Astrocyte (in vitro differentiated cells and primary cell): ENCODE results near the gene INSRR. TPM values are rescaled to one million over a fixed set of nuclear protein-coding genes. Genes with fewer than 3 reads are reported as not detected.
A peak's percentile ranks its signal among the peaks of the same experiment; 100 is the strongest.

Source experiments
- DNase-seq: peaks from one replicate; pipeline ENCODE4 v3.0.0-alpha.2; 2010; ENCODE audit warnings: low read depth
- FAIRE-seq: peaks from 2 replicates; lab custom pipeline; 2011; peaks lifted over from hg19 to GRCh38; lab: Jason Lieb, UNC
- H2AFZ ChIP-seq: 2 replicates; pipeline ENCODE4 v1.6.0; 2012; ENCODE audit warnings: low read depth, low read length, inconsistent platforms
- H3K27ac ChIP-seq: 2 replicates; pipeline ENCODE4 v1.5.1; 2011; ENCODE audit warnings: low read depth, low read length, inconsistent platforms
- H3K27me3 ChIP-seq: 2 replicates; pipeline ENCODE4 v1.6.0; 2011; ENCODE audit warnings: low read length, inconsistent platforms; ENCODE audit not compliant: insufficient read depth
- H3K36me3 ChIP-seq: 2 replicates; pipeline ENCODE4 v1.5.1; 2011; ENCODE audit warnings: low read length, inconsistent platforms; ENCODE audit not compliant: insufficient read depth
- H3K4me1 ChIP-seq: 2 replicates; pipeline ENCODE4 v1.5.1; 2011; ENCODE audit warnings: low read length, inconsistent platforms; ENCODE audit not compliant: insufficient read depth
- H3K4me2 ChIP-seq: 2 replicates; pipeline ENCODE4 v1.6.0; 2012; ENCODE audit warnings: low read length, inconsistent platforms
- H3K4me3 ChIP-seq: 2 replicates; pipeline ENCODE4 v1.5.1; 2011; ENCODE audit warnings: low read depth, mild to moderate bottlenecking, low read length, inconsistent platforms; ENCODE audit not compliant: insufficient read depth
- H3K79me2 ChIP-seq: 2 replicates; pipeline ENCODE4 v1.6.0; 2012; ENCODE audit warnings: mild to moderate bottlenecking, low read length, inconsistent platforms; ENCODE audit not compliant: insufficient read depth
- H3K9ac ChIP-seq: 2 replicates; pipeline ENCODE4 v1.6.0; 2012; ENCODE audit warnings: mild to moderate bottlenecking, low read length, inconsistent platforms
- H3K9me3 ChIP-seq: 2 replicates; pipeline ENCODE4 v1.5.1; 2012; ENCODE audit warnings: low read depth, mild to moderate bottlenecking, low read length, inconsistent platforms; ENCODE audit not compliant: insufficient read depth
- H4K20me1 ChIP-seq: 2 replicates; pipeline ENCODE4 v1.6.0; 2012; ENCODE audit warnings: low read length, inconsistent platforms; ENCODE audit not compliant: insufficient read depth
- H3K27ac Mint-ChIP-seq: one replicate; pipeline ENCODE4 v1.8.0; 2021; ENCODE audit warnings: mild to moderate bottlenecking, mixed read lengths; ENCODE audit not compliant: unreplicated experiment
- H3K27me3 Mint-ChIP-seq: one replicate; pipeline ENCODE4 v1.8.0; 2021; ENCODE audit warnings: low read depth, mixed read lengths; ENCODE audit not compliant: unreplicated experiment
- H3K36me3 Mint-ChIP-seq: one replicate; pipeline ENCODE4 v1.8.0; 2021; ENCODE audit warnings: low read depth, mixed read lengths; ENCODE audit not compliant: unreplicated experiment
- H3K4me1 Mint-ChIP-seq: one replicate; pipeline ENCODE4 v1.8.0; 2021; ENCODE audit warnings: low read depth, mixed read lengths; ENCODE audit not compliant: unreplicated experiment
- H3K4me3 Mint-ChIP-seq: one replicate; pipeline ENCODE4 v1.8.0; 2021; ENCODE audit warnings: mild to moderate bottlenecking, moderate library complexity, mixed read lengths; ENCODE audit not compliant: unreplicated experiment
- H3K9me3 Mint-ChIP-seq: one replicate; pipeline ENCODE4 v1.8.0; 2021; ENCODE audit warnings: mild to moderate bottlenecking, mixed read lengths; ENCODE audit not compliant: unreplicated experiment
- CTCF ChIP-seq: IDR thresholded peaks from 2 replicates; pipeline ENCODE4 v1.5.1; 2011; ENCODE audit warnings: low read depth, mild to moderate bottlenecking, inconsistent platforms, low read length, moderate library complexity; ENCODE audit not compliant: insufficient read depth
- EZH2 ChIP-seq: IDR thresholded peaks from 2 replicates; pipeline ENCODE4 v1.6.1; 2012; ENCODE audit warnings: mild to moderate bottlenecking, low read length, inconsistent platforms; ENCODE audit not compliant: insufficient read depth
- total RNA-seq: library from RNA; stranded (reverse); gene quantifications from 2 replicates; pipeline ENCODE4 v1.2.1, GENCODE V29; 2021

INSRR gene
- total RNA-seq, 1 donor from 2014 or later, result 0.05 TPM

- no peaks in the 10 kb centered on the region for H3K36me3 ChIP-seq
- Mint-ChIP-seq H3K27ac (no peak overlapping the region), H3K9me3 (no peaks in the 10 kb centered on the region), H3K4me1 (peaks cover 28% of the 10 kb centered on the region), H3K27me3 (peaks cover 36% of the 10 kb centered on the region), H3K4me3 (peak overlapping the region; percentile 79), H3K36me3 (no peaks in the 10 kb centered on the region)
- DNase-seq (peak; percentile 67), FAIRE-seq (no peak)
- peak overlapping the region; percentile 54 for H3K9ac ChIP-seq
- peaks cover 6% of the 10 kb centered on the region for H3K27me3 ChIP-seq
- H3K4me3 ChIP-seq, result peak overlapping the region; percentile 46
- H3K4me1 ChIP-seq, result peaks cover 44% of the 10 kb centered on the region
- no peaks in the 10 kb centered on the region for H3K9me3 ChIP-seq
- TF ChIP-seq CTCF (peak; percentile 69), EZH2 (no peak)
- H3K4me2 ChIP-seq, result peak overlapping the region; percentile 82
- peaks cover 17% of the 10 kb centered on the region for H3K79me2 ChIP-seq
- H3K27ac ChIP-seq, result no peak overlapping the region
- H2AFZ ChIP-seq, result peak overlapping the region; percentile 68
- no peaks in the 10 kb centered on the region for H4K20me1 ChIP-seq
Measured at GRCh38 chr1:156892190-156893047, 33.5 kb upstream of the INSRR start.

DNA sequence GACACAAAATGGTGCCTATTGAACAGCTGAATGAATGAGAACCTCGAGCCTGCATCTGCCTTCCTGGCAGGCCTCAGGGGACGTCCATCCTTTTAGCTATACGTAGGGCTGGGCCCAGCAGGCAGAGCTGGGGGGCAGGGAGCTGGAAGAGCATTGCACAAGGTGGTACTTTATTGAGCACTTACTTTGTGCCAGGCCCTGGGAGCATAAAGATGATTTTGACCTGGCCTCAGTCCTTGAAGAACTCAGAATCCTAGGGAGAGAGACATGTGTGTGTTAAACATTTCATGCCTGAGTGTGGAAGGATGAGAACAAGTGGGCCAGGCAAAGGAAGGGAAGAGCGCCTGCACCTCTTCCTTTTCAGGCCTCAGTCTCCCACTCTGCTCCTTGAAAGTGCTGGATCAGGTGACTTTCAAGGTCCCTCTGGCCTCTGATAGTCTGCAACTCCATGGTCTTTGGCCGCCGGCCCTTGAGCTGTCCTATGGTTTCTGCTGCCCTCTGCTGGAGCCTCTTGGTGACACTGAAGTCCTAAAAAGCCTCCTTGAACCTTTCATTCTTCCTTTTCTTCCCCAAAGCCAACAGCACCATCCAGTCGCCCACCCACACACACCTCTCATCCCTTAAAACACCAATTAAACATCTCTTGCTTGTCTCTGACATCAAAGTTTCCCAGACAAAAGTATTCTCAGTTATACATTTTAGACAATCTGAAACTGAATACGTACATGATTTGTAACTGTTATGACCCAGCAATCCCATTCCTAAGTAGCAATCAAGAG, 31.1 kb upstream of the INSRR start:
- Histone ChIP-seq H3K27me3 (peaks cover 12% of the 10 kb centered on the region), H4K20me1 (no peaks in the 10 kb centered on the region), H3K36me3 (no peaks in the 10 kb centered on the region), H2AFZ (no peak overlapping the region), H3K4me3 (no peak overlapping the region), H3K9ac (no peak overlapping the region), H3K4me2 (no peak overlapping the region), H3K27ac (no peak overlapping the region), H3K79me2 (peaks cover 14% of the 10 kb centered on the region), H3K4me1 (peaks cover 20% of the 10 kb centered on the region), H3K9me3 (no peaks in the 10 kb centered on the region)
- no peak overlapping the region for H3K4me3 Mint-ChIP-seq
- TF ChIP-seq CTCF, result peak; percentile 81
- TF ChIP-seq EZH2, result no peak
- H3K36me3 Mint-ChIP-seq, result no peaks in the 10 kb centered on the region
- peaks cover 58% of the 10 kb centered on the region for H3K27me3 Mint-ChIP-seq
- no peaks in the 10 kb centered on the region for H3K9me3 Mint-ChIP-seq
- peak overlapping the region; percentile 1 for H3K27ac Mint-ChIP-seq
- DNase-seq, result peak; percentile 41
- H3K4me1 Mint-ChIP-seq, result peaks cover 10% of the 10 kb centered on the region
- no peak for FAIRE-seq
